ENCODE data around the gene SRRT. TPM values are rescaled to one million over a fixed set of nuclear protein-coding genes. Genes with fewer than 3 reads are reported as not detected.
A peak's percentile ranks its signal among the peaks of the same experiment; 100 is the strongest.
"Not testable (repeated sequence)": the region's sequence is repeated elsewhere in the genome, so short reads cannot be mapped to it uniquely, and the experiment has no call there.

SRRT gene
- total and polyA plus RNA-seq, 3 donors from 2014 or later, result 255 to 389 (median 291) TPM

DNA sequence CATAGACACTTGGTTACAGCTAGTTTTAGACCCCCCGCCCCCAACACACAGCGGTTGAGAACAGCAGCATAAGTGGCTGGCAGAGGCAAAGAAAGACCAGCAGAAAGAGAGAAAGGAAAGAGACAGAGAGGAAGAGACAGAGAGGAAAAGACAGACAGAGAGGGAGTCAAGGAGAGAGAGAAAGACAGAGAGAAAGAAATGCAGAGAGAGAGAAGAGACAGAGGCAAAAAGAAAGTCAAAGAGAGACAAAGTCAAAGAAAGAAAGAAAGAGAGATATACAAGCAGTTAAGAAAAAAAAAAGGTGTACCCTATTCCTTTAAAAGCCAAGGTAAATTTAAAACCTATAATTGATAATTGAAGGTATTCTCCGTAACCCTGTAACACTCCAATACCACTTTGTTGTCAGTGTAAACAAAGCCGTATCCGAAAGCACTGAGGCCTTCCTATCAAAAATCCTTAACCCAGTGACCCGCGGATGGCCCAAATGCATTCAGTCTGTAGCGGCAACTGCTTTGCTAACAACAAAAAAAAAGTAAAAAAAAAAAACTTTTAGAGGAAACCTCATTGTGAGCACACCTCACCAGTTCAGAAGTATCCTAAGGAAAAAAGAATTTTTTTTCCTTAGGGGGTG lies 34.3 kb upstream of the SRRT start:
- intact Hi-C loops (cut with DNase I; ENCODE audit: low total_unique reads), result no loop called here
- TF ChIP-seq, protein P1, sequence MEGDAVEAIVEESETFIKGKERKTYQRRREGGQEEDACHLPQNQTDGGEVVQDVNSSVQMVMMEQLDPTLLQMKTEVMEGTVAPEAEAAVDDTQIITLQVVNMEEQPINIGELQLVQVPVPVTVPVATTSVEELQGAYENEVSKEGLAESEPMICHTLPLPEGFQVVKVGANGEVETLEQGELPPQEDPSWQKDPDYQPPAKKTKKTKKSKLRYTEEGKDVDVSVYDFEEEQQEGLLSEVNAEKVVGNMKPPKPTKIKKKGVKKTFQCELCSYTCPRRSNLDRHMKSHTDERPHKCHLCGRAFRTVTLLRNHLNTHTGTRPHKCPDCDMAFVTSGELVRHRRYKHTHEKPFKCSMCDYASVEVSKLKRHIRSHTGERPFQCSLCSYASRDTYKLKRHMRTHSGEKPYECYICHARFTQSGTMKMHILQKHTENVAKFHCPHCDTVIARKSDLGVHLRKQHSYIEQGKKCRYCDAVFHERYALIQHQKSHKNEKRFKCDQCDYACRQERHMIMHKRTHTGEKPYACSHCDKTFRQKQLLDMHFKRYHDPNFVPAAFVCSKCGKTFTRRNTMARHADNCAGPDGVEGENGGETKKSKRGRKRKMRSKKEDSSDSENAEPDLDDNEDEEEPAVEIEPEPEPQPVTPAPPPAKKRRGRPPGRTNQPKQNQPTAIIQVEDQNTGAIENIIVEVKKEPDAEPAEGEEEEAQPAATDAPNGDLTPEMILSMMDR (IDR thresholded peaks at IDR 0.05), result no peak
- TF ChIP-seq POLR2A (IDR thresholded peaks at IDR 0.05), result no peak
- Histone ChIP-seq H3K27me3 (no peaks in the 10 kb centered on the region), H3K4me3 (no peak overlapping the region), H3K27ac (no peak overlapping the region), H3K4me1 (peaks cover 14% of the 10 kb centered on the region), H3K9me3 (no peaks in the 10 kb centered on the region), H3K36me3 (ENCODE audit: low read depth, missing control alignments) (no peaks in the 10 kb centered on the region)
- WGBS, 2 donors, result 75 to 80% methylated on average over 8 of the region's 8 CpGs
- DNase-seq, result no peak

DNA sequence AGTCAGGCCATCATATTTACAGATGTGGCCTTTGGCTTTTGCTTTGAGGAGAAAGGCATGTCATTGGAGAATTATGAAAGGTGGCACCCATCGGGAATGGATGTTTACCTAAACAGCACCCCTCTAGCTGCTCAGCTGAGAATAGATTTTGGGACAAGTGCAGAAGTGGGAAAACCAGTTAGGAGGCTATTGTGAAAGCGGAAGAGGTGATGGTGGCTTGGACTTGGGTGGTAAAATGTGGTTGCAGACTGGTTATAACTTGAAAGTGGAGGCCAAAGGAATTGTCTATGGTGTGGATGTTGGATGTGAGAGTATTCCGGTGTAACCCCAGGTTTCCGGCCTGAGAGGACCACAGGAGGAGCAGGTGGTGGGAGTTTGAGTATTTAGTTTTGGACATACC lies 27.5 kb upstream of the SRRT start:
- Histone ChIP-seq H3K27ac (no peak overlapping the region), H3K36me3 (ENCODE audit: low read depth, missing control alignments) (no peaks in the 10 kb centered on the region), H3K9me3 (no peaks in the 10 kb centered on the region), H3K4me1 (no peaks in the 10 kb centered on the region), H3K27me3 (no peaks in the 10 kb centered on the region), H3K4me3 (no peak overlapping the region)
- TF ChIP-seq, protein P1 (IDR thresholded peaks at IDR 0.05), result no peak
- TF ChIP-seq POLR2A (IDR thresholded peaks at IDR 0.05), result no peak
- DNase-seq, result no peak
- intact Hi-C loops (cut with DNase I; ENCODE audit: low total_unique reads), result no loop called here
- 96 to 98% methylated on average over 4 of the region's 4 CpGs for WGBS, 2 donors

DNA sequence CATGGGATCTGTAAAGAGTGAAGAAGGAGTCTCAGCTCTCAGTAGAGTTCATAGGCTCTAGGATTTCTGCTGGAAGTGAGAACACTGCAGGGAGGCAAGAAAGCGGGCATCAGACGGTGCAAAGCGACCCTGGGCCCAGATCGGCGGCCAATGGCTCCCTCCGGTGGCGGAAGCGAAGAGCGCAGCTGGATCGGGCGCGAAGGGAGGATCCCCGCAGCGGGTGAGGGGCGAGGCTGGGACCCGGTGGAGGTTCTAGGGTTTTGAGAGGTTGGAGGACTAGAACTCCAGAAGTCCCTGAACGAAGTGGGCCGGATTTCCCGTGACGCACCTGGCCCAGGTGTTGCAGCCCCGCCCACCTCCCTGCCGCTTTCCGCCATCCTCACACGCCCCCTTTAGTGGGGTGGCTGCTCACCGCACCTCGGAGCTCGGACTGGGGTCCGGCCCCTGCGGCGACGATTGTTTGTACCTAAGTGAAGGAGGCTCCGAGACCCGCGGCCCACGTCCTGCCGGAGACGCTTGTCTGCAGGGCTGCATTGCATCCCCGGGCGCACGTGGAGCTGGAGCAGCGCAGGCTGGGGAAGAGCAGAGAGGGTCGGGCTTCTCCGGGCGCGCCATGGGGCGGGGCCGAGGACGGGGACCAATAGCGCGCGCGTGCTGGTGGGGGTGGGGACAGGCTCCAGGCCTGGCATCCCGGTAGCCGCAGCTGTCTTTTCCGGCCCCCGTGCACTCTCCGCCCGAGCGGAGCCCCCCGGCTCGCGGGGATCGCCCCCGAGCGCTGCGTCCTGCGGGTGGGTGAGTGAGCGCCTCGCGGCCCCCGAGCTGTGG lies 22.6 kb upstream of the SRRT start, which contains the start of gene SLC12A9:
SLC12A9 (plus strand) TSS at position 666 of the 825 bp plus-strand sequence. CDS start 1,485 bp downstream, outside the sequence.
- intact Hi-C loops (cut with DNase I; ENCODE audit: low total_unique reads), result loop anchor here (5.0 kb wide), 2 partner anchors 50 to 145 kb away; partner anchors contain the start of gene POP7
- Histone ChIP-seq H3K27ac (peak within 1 kb of the TSS in 1 of 2 donors; percentile 47), H3K36me3 (ENCODE audit: low read depth, missing control alignments) (no peaks in the 10 kb centered on the region), H3K4me1 (peaks cover 6% of the 10 kb centered on the region), H3K9me3 (no peaks in the 10 kb centered on the region), H3K4me3 (peak within 1 kb of the TSS; percentile 63 to 74), H3K27me3 (no peaks in the 10 kb centered on the region)
- TF ChIP-seq POLR2A (IDR thresholded peaks at IDR 0.05), result no peak
- TF ChIP-seq, protein P1 (IDR thresholded peaks at IDR 0.05), result peak; percentile 83 to 89 (median 88)
- WGBS, 2 donors, result 1% methylated on average over 18 to 65 of the region's 71 CpGs
- DNase-seq, result peak; percentile 91

DNA sequence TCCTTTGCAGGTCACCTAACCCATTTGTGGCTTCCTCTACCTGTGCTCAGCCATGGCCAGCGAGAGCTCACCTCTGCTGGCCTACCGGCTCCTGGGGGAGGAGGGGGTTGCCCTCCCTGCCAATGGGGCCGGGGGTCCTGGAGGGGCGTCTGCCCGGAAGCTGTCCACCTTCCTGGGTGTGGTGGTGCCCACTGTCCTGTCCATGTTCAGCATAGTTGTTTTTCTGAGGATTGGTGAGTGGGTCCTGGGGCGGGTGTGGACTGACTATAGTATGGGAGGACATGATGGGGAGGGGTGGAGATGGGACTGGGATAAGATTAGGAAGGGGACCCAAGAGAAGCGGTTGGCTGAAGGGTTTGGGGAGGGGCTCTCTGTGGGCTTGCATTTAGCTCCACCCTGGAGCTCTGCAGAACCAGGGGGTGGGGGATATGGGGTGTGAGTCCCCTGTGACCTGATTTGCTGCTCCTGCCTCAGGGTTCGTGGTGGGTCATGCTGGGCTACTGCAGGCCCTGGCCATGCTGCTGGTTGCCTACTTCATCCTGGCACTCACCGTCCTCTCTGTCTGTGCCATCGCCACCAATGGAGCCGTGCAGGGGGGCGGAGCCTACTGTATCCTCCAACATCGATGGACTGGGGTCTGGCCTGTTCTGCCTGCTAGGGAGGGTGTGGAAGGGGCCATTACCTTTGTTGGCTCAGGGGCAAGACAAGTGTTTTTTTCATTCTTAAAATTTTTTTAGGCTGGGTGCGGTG lies 20.6 kb upstream of the SRRT start:
- H3K4me3 ChIP-seq, result no peak overlapping the region
- no peak overlapping the region for H3K27ac ChIP-seq
- peaks cover 6% of the 10 kb centered on the region for H3K4me1 ChIP-seq
- H3K9me3 ChIP-seq, result no peaks in the 10 kb centered on the region
- H3K36me3 ChIP-seq (ENCODE audit: low read depth, missing control alignments), result no peaks in the 10 kb centered on the region
- H3K27me3 ChIP-seq, result no peaks in the 10 kb centered on the region
- WGBS, 2 donors, result 91 to 94% methylated on average over 12 to 14 of the region's 14 CpGs
- intact Hi-C loops (cut with DNase I; ENCODE audit: low total_unique reads), result loop anchor here (5.0 kb wide), 2 partner anchors 52 to 147 kb away; partner anchors contain the start of gene POP7
- no peak for DNase-seq
- no peak for TF ChIP-seq POLR2A (IDR thresholded peaks at IDR 0.05)
- TF ChIP-seq, protein P1 (IDR thresholded peaks at IDR 0.05), result no peak

DNA sequence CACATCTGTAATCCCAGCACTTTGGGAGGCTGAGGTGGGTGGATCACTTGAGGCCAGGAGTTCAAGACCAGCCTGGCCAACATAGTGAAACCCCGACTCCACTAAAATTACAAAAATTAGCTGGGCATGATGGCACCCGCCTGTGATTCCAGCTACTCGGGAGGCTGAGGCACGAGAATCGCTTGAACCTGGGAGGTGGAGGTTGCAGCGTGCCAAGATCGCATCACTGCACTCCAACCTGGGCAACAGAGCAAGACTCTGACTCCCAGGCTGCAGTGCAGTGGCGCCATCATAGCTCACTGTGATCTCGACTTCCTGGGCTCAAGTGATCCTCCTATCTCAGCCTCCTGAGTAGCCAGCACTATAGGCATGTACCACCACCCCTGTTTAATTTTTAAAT lies 20.0 kb upstream of the SRRT start:
- not testable (repeated sequence) for H3K4me3 ChIP-seq; H3K27me3 ChIP-seq; DNase-seq; H3K4me1 ChIP-seq; H3K9me3 ChIP-seq; H3K27ac ChIP-seq; H3K36me3 ChIP-seq (ENCODE audit: low read depth, missing control alignments)
- 92 to 94% methylated on average over 9 of the region's 9 CpGs for WGBS, 2 donors
- intact Hi-C loops (cut with DNase I; ENCODE audit: low total_unique reads), result loop anchor here (5.0 kb wide), 2 partner anchors 53 to 148 kb away; partner anchors contain the start of gene POP7
